Colon (tissue), 2 donors: ENCODE data around the gene OPCML.

Experiments used
- FAIRE-seq: peaks from 2 replicates; lab custom pipeline; 2012; peaks lifted over from hg19 to GRCh38; lab: Jason Lieb, UNC
- donor health status: control.
- donor health status: control.

OPCML gene

GRCh38 chr11:133123796-133124195, 408.5 kb downstream of the OPCML start:
- FAIRE-seq, result no peak

- FAIRE-seq, result no peak
These were observed 408.9 kb downstream of the OPCML start for GRCh38 chr11:133123366-133123765.

GRCh38 chr11:133122256-133122655, 410.0 kb downstream of the OPCML start:
- FAIRE-seq, result no peak

- FAIRE-seq, result no peak
These were observed 413.6 kb downstream of the OPCML start for GRCh38 chr11:133118563-133119268.

- no peak for FAIRE-seq
These were observed 417.2 kb downstream of the OPCML start for GRCh38 chr11:133115099-133115498.

GRCh38 chr11:133107763-133108162, 424.5 kb downstream of the OPCML start:
- FAIRE-seq, result no peak

GRCh38 chr11:133107136-133107535, 425.2 kb downstream of the OPCML start:
- FAIRE-seq, result no peak

- no peak for FAIRE-seq
These were observed 425.9 kb downstream of the OPCML start for GRCh38 chr11:133106417-133106816.

- no peak for FAIRE-seq
These were observed 428.1 kb downstream of the OPCML start for GRCh38 chr11:133104009-133104744.

GRCh38 chr11:133096981-133097380, 435.3 kb downstream of the OPCML start:
- FAIRE-seq, result no peak

- no peak for FAIRE-seq
These were observed 445.8 kb downstream of the OPCML start for GRCh38 chr11:133086518-133086917.

- FAIRE-seq, result no peak
These were observed 449.3 kb downstream of the OPCML start for GRCh38 chr11:133082841-133083488.

GRCh38 chr11:133082453-133082781, 449.9 kb downstream of the OPCML start:
- no peak for FAIRE-seq

GRCh38 chr11:133081730-133082452, 450.4 kb downstream of the OPCML start:
- no peak for FAIRE-seq

- FAIRE-seq, result no peak
These were observed 451.3 kb downstream of the OPCML start for GRCh38 chr11:133081020-133081419.

- FAIRE-seq, result no peak
These were observed 453.5 kb downstream of the OPCML start for GRCh38 chr11:133078591-133079404.

- no peak for FAIRE-seq
These were observed 454.3 kb downstream of the OPCML start for GRCh38 chr11:133078012-133078411.

- no peak for FAIRE-seq
These were observed 456.9 kb downstream of the OPCML start for GRCh38 chr11:133075351-133075750.

GRCh38 chr11:133072858-133073582, 459.3 kb downstream of the OPCML start:
- no peak for FAIRE-seq

GRCh38 chr11:133072378-133072777, 459.9 kb downstream of the OPCML start:
- FAIRE-seq, result no peak

GRCh38 chr11:133070791-133071190, 461.5 kb downstream of the OPCML start:
- FAIRE-seq, result no peak
